ENCODE measurements around the gene PTK7.
"Not testable (repeated sequence)": the region's sequence is repeated elsewhere in the genome, so short reads cannot be mapped to it uniquely, and the experiment has no call there.

The PTK7 gene

DNA sequence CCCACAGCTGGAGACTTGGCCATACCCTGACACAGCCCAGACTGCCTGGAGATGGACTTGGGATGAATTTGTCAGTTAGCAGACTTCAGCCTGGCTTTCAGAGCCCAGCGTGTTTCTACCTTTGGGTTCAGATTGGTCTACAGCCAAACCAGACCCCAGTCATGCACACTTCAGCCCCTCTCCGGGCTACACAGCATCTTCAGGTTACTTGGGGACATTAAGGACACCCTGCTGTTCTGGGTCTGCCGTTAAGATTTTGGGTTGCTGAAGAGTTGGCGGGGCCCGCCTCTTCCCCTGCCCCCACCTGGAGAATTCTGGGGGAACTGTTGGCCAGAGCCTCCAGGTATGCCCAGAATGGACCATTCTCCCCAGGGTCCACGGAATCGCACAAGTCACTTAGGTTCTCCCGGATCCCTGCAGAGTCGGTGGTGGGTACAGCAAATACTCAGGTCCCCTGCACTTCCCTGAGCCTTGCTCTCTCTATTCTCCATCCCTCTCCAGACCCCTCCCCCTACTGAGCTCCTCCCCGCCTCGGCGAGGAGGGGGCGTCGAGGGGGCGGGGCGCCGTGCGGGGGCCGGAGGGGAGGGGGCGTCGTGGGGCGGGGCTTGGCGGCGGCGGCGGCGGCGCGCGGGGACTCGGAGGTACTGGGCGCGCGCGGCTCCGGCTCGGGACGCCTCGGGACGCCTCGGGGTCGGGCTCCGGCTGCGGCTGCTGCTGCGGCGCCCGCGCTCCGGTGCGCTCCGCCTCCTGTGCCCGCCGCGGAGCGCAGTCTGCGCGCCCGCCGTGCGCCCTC is at the start of gene PTK7:
Gene PTK7, plus strand, starts transcription at position 645 of the 794 bp plus-strand sequence. CDS start 175 bp downstream, outside the sequence.
- DNase-seq = no peak

DNA sequence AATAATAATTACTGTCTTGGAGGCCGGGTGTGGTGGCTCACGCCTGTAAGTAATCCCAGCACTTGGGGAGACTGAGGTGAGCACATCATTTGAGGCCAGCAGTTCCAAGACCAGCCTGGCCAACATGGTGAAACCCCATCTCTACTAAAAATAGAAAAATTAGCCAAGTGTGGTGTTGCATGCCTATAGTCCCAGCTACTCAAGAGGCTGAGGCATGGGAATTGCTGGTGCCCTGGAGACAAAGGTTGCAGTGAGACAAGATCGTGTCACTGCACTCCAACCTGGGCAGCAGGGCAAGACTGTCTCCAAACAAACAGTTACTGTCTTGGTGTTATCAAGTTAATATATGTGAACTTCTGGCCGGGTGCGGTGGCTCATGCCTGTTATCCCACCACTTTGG is 49.7 kb upstream of the PTK7 start:
- no peak for DNase-seq

DNA sequence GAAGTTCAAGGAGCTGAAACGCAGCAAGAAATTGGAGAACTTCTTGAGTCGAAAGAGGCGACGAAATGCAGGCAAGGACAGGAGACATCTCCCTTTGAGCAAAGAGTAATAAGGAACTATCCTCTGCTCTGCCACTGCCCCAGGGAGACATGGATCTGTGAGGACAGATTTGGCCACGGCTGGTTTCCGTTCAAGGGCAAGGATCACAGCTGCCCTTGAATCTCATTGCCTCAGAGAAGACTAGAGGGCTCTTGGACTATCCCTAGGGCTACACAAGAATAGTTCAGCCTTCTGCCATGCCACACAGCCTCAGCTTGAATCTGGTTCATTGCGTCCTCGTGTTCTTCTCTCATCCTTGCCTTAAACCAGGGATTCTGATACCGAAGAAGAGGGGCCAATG is 47.0 kb upstream of the PTK7 start:
- no peak for DNase-seq

DNA sequence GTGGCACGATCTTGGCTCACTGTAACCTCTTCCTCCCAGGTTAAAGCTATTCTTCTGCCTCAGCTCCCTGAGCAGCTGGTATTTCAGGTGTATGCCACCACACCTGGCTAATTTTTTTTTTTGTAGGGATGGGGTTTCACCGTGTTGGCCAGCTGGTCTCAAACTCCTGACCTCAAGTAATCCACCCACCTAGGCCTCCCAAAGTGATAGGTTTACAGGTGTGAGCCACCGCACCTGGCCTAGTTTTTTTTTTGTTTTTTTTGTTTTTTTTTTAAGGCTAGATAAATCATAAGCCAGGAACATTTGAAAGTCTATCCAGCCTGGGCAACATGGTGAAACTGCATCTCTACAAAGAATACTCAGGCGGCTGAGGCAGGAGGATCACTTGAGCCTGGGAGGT is 43.8 kb upstream of the PTK7 start:
- DNase-seq = no peak

DNA sequence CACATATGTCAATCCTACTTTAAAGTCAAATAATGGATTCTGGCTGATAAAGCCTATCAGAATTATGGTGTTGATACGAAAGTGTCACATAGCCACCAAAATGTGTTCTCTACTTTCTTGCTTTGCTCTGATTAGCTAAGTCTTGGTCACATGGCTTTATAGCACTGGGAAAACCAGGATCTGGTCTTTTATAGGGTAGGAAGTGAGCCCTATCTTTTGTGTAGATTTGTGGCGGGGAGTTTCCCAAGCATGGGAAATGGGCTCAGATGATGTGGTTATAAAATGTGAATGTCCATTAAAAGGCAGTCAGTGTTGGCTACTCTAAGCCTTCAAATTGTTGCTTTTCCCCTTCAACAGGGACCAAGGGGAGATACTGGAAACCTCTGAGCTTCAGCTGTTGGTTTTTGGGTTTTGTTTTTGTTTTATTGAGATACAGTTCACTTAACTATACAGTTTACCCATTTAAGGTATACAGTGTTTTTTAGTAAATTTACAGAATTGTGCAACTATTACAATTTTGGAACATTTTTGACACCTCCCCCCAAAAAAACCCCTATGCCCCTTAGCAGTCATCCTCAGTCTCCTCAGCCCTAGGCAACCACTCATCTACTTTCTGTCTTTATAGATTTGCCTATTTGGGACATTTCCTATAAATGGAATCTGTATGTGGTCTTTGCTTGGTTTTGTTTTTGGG is 42.5 kb upstream of the PTK7 start:
- DNase-seq = no peak

DNA sequence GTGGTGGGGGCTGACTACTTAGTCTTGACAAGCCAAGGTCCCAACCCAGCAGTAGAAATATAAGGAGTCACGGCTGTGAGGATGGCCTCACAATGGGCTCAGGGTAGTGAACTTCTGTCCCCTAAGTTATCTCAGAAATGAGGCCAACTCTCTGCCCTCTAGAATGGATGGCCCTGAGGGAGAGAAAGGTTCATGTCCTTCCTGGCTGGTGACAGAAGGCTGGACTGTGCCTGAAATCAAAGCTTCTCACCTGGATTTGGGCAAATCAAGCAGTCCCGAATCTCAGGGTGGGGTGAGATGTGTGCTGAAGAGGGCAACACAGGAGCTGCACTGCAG is 42.0 kb upstream of the PTK7 start:
- DNase-seq = no peak

DNA sequence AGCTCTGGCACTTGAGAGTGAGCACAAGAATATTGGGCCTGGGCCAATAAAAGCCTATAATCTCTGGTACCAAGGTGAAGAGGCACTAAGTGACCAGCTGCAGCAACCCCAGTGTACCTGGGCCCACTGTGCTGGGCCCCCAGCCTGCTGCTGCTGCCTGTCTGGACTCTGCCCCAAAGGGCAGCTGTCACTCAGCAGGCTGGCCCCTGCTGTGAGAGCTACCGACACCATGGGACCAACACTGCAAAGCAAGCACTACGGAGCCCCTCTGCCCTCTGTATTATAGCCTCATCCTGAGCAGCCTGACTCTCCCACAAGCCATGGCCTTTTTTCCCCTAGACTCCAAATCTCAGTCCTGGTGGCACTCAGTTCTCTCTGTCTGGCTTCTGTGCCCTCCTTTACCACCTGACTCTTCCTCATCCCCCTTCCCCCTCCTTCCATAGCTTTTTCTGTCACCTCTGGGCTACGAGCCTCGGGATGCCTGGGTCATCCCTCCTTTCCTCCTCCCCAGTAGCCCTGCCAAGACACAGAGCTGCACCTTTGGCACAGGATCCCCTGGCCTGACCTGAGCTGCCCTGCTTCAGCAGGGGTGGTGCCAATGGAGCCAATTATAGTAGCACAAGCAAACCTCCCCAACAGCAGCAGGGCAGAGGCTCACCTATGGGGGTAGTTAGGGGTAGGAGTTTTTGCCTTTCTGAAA is 40.5 kb upstream of the PTK7 start:
- DNase-seq = no peak

DNA sequence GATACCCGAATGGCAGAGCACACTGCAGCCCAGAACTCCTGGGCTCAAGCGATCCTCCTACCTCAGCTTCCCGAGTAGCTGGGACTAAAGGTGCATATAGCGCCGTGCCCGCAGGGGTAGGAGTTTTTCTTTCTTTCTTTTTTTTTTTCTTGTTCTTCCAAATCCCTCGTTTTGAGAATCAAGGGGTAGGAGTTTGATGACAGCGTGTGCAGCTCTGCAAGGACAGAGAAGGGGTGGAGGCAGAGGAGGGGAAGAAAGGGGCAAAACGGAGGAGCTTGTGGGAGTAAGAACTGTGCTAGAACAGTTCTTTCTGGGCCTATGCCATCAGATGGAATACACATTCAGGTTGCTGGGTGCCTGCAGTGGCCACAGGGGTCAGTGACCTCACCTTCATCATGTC is 39.4 kb upstream of the PTK7 start:
- DNase-seq = no peak

DNA sequence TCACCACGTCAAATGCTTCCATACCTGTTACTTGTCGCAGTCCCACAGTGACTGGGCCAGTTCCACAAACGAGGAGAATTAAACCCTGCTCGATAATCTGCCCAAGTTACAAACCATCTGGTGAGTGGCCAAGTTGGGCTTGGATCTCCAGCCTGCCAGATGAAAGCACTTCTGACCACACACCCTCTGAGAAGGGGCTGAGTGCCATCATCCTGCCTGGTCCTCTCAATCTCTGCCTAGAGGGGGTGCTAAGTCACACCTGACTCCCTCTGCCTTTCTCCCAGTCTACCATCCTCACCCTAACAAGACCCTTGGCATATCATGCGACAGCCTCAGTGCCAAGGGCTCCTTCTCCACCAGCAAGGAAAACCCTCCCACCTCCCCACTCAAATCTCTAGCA is 38.9 kb upstream of the PTK7 start:
- no peak for DNase-seq

DNA sequence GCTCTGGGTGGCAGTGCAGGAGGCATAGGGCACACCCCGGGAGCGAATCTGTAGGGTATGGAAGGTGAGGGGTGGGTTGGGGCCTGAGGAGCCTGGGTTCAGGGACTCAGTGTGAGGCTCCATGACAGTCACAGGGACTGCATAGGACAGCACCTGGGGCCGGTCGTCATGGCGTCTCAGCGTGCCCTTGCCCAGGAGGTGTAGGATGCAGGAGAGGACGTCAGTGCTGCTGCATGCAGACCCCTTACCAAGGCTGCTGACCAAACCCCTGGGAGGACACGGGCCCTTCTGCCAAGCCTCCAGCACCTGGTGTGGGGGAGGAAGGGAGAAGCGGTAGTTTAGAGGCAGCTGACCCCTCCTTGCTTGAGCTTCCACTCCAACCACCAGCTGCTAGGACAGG is 38.4 kb upstream of the PTK7 start:
- no peak for DNase-seq

DNA sequence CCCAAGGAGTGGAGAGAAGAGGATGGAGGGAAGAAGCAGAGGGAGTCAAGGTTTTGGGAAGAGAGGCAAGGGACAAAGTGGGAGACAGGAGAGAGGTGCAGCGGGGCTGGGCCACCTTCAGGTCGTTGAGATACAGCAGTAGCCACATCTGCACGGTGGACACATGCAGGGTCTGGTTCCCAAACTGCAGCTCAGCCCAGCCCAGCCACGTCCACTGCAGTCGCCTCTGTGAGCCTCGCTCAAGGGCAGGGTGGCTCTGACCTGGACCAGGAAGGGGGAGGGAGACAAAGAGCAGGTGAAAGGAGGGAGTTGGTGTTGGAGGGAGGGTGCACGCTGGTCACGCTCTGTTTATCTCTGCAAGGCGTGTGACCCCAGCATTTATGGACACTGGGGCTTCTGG is 37.4 kb upstream of the PTK7 start:
- DNase-seq = no peak

DNA sequence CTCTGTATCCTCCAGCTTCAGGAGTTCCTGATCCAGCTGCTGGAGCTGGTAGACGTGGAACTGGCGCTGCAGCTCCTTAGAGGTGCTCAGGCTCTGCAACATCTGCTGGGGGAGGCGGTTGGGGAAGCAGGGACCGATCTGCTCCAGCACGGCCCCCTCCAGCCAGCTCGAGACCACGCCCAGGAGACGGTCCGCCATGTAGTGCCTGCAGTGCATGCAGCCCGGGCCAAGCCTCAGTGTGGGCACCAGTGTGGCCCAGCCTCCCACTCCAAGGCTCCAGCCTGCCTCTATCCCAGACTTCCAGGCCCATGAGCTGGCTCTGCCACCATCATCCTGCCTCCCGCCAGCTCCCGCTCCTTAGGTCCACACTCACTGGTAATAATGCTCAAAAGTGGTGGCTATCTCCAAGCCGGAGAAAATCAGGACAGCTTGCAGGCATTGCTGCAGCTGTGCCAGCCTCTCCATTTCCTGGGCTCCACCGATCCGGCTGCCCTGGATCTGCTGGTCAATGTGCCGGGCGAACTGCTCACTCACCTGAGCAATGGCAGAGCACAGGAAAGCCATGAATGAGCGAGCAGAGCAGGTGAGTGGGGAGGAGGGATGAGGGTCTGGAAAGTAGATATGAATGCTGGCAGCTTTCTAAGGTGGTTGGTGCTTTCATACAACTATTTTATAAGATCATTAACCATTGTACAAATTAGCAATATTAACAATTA is 35.4 kb upstream of the PTK7 start:
- no peak for DNase-seq

DNA sequence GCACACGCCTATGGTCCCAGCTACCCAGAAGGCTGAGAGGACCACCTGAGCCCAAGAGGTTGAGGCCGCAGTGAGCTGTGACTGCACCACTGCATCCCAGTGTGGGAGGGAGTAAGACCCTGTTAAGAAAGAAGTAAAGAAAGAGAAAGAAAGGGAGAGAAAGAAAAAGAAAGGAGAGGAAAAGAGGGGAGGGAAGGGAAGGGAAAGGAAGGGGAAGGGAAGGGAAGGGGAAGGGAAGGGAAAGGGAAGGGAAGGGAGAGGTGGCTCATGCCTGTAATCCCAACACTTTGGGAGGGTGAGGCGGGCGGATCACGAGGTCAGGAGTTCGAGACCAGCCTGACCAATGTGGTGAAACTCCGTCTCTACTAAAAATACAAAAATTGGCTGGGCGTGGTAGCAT is 34.6 kb upstream of the PTK7 start:
- DNase-seq = not testable (repeated sequence)

DNA sequence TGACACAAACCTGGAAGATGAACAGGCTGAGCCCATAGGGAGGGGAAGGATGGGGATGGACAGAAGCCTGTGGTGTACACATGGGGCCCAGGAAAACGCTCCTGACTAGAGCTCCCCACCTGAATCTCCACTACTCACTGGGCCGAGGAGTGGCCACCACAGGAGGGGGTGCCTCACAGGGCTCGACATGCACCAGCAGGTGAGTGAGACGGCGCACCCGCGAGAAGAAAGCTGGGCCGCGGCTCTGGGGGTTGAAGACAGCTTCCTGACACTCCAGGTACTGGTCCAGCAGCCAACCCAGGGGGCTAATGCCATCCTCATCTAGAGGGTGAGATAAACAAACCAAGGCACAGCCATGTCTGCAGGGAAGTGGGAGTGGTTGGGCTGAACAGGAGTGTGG is 32.8 kb upstream of the PTK7 start:
- no peak for DNase-seq

DNA sequence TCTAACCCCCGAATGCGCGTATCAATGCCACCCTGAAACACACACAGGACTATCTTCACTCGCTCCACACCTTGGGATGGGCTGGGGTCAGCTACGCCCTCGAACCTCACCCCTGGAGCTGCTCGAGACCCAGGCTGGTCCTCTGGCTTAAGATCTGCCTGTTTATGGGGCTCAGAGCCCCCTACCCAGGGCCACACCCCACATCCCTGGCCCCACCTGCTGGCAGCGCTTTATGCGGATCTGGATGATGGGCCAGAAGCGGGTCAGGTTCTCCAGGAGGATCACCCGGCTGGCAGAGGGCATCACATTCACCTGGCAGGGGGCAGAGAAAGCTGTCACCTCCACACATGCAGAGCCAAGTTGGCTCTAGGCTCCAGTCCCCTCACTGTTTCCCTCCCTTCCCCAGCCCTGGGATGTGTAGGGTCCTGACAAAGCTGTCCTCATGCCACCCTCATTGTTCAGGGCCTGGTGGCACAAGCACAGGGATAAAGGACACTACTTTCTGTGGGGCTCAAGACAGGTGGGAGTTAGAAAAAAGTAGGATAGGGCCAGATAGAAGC is 30.7 kb upstream of the PTK7 start:
- DNase-seq = no peak

DNA sequence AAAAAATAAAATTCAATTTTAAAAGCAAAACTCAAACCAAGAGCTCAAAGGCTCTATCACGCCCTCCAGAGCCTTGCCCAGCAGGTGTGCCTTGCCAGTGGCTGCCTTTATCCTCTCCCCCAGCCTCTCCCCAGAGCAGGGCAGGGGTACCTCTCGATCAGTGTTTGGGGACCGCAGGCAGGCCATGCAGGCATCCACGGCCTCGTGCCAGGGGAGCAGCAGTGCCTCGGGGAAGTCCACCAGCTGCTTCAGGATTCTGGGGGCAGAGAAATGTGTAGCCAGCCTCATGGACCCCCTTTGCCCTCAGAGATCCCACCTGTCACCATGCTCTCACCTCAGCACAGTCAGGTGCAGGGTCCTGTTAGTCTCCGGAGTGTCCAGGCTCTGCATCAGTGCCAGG is 28.1 kb upstream of the PTK7 start:
- no peak for DNase-seq

DNA sequence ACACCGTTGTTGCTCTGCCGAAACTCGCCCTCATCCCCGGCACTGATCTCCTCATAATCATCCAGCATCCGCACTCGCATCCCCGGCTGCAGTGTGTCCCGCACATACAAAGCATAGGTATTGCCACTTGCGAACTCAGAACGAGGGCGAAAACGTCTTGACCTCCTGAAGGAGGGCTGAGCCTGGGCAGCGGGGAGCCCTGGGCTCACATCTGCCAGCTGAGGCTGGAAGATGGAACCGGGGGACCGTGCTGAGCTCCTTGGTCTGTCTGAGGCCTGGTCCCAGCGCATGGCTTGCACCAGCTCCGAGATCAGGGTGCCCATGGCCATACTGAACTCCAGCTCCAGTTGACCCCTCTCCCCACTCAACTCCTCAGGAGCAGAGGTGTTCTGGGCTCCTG is 25.1 kb upstream of the PTK7 start:
- DNase-seq = no peak

DNA sequence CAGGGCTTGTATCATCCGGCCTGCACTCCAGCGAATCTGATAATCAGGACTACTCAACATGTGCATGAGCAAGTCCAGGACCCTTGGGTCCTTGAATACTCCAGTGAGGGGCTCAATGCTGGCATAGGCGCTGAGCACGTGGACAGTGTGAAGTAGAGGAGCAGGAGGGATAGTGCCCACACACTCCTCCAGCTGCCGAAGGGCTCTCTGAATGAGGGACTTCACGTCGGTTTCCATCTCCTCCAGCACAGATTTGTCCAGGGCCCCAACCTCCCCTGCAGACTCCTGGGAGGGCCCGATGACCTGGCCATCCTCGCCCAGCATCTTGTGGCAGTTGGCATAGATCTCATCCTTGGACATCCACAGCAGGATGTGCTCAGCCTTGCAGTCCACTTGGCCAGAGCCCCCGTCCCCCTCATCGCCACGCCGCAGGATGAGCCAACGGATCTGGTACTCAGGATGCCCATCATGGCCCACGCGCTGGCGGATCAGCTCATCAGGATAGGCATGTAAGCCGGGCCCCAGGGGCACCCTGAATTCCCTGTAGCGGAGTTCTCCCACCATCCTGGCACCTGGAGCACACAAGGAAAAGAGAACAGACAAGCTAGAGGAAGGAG is 23.8 kb upstream of the PTK7 start:
- no peak for DNase-seq

DNA sequence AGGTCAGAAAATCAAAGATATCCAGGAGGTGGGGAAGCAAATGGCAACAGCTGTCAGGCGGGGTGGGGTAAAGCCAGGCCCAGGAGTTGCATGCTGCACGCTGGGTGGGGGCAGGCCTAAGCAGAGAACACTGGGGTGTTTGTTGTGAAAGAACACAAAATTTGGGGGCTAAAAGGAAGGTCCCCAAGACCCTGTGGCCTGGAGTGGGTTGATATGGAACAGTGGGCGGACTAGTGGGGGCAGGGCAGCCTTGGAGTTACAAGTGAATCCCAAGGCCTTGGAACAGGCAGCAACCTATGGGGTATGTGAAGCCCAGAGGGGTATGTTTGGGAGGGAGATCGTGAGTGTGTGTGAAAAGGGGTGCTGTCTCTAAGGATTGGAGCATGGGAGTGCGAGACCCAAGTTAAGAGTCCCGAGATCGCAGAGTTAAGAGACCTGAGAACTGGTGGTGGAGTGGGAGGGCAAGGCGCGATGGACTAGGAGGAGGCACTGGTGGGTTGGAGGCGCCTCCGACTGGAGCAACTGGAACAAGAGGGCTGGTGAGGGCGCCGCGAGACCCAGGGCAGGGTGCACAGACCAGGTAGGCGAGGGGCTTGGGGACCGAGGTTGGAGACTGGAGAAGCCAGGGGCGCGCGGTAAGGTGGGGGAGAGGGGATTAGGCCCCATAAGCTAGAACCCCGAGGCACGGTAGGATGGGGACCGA is 23.1 kb upstream of the PTK7 start:
- DNase-seq = peak in 1 of 2 experiments; percentile 17

DNA sequence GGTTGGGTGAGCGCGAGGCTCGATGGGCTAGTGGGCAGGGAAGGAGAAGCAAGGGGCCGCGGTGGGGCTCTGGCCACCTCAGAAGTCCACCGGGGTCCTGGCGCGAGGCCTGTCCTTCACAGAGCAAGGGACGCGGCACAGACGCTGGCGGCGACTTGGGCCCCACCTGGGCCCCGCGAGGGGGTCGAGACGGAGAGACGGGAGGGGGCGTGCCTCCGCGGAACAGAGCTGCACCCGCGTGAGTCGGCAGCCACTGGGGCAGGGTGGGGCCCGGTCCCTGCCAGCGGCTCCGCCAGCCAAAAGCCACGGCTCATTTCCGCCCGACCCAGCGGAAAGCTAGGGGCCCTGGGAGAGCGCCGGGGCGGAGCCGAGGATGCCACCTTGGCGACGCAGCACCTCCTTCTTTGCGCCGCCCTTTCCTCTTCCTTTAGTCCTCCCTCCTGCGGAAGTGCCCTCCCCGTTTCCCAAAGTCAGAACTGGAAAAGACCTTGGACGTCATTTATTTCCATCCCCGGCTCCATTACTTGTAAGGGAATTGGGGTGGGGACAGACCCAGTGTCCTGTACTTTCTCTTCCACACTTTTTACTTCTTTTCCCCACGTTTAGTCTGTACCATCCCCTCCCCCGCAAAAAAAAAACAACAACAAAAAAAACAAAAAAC is 22.4 kb upstream of the PTK7 start, which contains the start of gene CUL7:
Gene CUL7, minus strand, starts transcription at position 307 of the 661 bp plus-strand sequence. CDS start 1,063 bp downstream, outside the sequence.
- DNase-seq = peak; percentile 90 to 95
